Mucosa of descending colon (tissue), 3 donors: ENCODE results near the gene C1orf210. TPM values are rescaled to one million over a fixed set of nuclear protein-coding genes. Genes with fewer than 3 reads are reported as not detected.
A peak's percentile ranks its signal among the peaks of the same experiment; 100 is the strongest.

Experiments used
- ATAC-seq: fragments of 200-7000 bp; cut with Tn5 transposase; one replicate; pipeline ENCODE4 v1.9.1; 2020; ENCODE audit warnings: mild to moderate bottlenecking, moderate library complexity
- DNase-seq, 3 donors: peaks; one replicate each; pipeline ENCODE4 v3.0.0-alpha.2; 2020
- H3K36me3 ChIP-seq: fragments of 200-600 bp; one replicate; pipeline ENCODE4 v1.8.0; 2021; ENCODE audit warnings: low read depth, mild to moderate bottlenecking
- H3K4me1 ChIP-seq: fragments of 200-600 bp; one replicate; pipeline ENCODE4 v1.8.0; 2021; ENCODE audit warnings: low read depth, mild to moderate bottlenecking
- H3K4me3 ChIP-seq: fragments of 200-600 bp; one replicate; pipeline ENCODE4 v1.8.0; 2021; ENCODE audit warnings: mild to moderate bottlenecking
- H3K9me3 ChIP-seq: fragments of 200-600 bp; one replicate; pipeline ENCODE4 v1.8.0; 2021; ENCODE audit warnings: mild to moderate bottlenecking
- intact Hi-C, 2 donors: fragments of 100-400 bp; cut with DNase I in 1 of 2; cut with micrococcal nuclease in 1 of 2; formaldehyde crosslinking; loops; one replicate each; pipeline versions ENCODE4 v1.11.0 to v1.11.1; 2022; cut with DNase I, micrococcal nuclease
- total RNA-seq, 3 donors: library from RNA; stranded (reverse); fragmentation: NEBNext Ultra II Directional in 2 of 3; extraction: Animal tissue kit (Norgen Biotek cat#: 25700) in 2 of 3; gene quantifications; one replicate each; pipeline versions ENCODE4 v1.2.1 to v1.2.4, GENCODE V29; 2021 to 2023
- TF ChIP-seq, protein P1 (sequence below): fragments of 200-600 bp; IDR thresholded peaks from one replicate; pipeline ENCODE4 v1.8.0; 2022; ENCODE audit warnings: antibody characterized with exemption, mild to moderate bottlenecking
- donor health status: DM: no; HTN: no; CAD: no; lungs with moderate emphysema.
- donor health status: DM: no; HTN: no; CAD: no.
- donor health status: DM: no; HTN: yes; CAD: no.

C1orf210 gene
- total RNA-seq, 3 donors from 2014 or later = 33.1 to 102 (median 63.3) TPM

GRCh38 chr1:43279666-43280065 is 5.7 kb downstream of the C1orf210 start:
- H3K4me3 ChIP-seq = no peak overlapping the region
- no peaks in the 10 kb centered on the region for H3K4me1 ChIP-seq
- ATAC-seq = no peak
- intact Hi-C loops = no loop called here
- no peaks in the 10 kb centered on the region for H3K36me3 ChIP-seq
- H3K9me3 ChIP-seq = no peaks in the 10 kb centered on the region
- peak in 1 of 3 donors; percentile 25 for DNase-seq
- TF ChIP-seq, protein P1, sequence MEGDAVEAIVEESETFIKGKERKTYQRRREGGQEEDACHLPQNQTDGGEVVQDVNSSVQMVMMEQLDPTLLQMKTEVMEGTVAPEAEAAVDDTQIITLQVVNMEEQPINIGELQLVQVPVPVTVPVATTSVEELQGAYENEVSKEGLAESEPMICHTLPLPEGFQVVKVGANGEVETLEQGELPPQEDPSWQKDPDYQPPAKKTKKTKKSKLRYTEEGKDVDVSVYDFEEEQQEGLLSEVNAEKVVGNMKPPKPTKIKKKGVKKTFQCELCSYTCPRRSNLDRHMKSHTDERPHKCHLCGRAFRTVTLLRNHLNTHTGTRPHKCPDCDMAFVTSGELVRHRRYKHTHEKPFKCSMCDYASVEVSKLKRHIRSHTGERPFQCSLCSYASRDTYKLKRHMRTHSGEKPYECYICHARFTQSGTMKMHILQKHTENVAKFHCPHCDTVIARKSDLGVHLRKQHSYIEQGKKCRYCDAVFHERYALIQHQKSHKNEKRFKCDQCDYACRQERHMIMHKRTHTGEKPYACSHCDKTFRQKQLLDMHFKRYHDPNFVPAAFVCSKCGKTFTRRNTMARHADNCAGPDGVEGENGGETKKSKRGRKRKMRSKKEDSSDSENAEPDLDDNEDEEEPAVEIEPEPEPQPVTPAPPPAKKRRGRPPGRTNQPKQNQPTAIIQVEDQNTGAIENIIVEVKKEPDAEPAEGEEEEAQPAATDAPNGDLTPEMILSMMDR = no peak

- intact Hi-C loops = no loop called here
These were observed 6.2 kb downstream of the C1orf210 start for GRCh38 chr1:43279161-43279560.

DNA sequence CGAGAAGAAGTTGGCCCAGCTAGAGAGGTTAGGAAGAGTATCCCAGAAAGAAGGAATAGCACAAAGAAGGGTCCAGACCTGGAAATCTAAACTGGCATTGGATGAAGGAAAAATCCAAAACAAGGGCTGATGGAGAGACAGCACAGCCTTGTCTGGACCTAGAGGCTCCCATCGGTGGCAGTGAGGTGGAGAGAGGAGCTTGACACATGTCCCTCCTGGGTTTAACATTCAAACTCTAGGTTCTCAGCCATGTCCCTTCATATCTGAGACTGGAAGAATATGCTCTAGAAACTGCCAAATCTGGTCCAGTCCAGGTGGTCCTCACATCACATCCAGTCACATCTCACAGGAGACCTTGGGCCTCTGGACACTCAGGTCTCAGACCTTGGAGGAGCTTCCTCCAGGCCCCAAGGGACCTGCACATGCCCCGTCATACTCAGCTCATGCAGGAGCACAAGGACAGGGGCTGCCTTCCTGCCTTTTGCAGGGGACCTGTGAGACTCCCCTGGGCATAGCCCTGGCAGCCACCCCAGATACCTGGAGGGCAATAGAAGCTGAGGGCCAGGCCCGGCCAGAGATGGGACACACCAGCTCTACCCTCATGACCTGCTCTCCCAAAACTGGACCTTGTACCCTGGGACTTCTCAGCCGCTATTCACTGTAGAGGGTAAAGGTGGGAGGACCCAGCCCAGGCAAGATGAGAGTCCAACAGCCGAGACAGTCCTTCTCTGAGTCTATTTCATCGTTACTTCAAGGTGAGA is 8.1 kb downstream of the C1orf210 start:
- intact Hi-C loops = no loop called here
- H3K4me1 ChIP-seq = peaks cover 2% of the 10 kb centered on the region
- TF ChIP-seq, protein P1 = no peak
- DNase-seq = no peak
- ATAC-seq = peak; percentile 41
- H3K4me3 ChIP-seq = no peak overlapping the region
- no peaks in the 10 kb centered on the region for H3K9me3 ChIP-seq
- no peaks in the 10 kb centered on the region for H3K36me3 ChIP-seq

More at GRCh38 chr1:43279161-43279560, 6.2 kb downstream of the C1orf210 start:
- Histone ChIP-seq H3K4me3 (no peak overlapping the region), H3K9me3 (no peaks in the 10 kb centered on the region), H3K4me1 (peaks cover 2% of the 10 kb centered on the region), H3K36me3 (no peaks in the 10 kb centered on the region)
- no peak for ATAC-seq
- no peak for DNase-seq
- TF ChIP-seq, protein P1 = no peak

DNA sequence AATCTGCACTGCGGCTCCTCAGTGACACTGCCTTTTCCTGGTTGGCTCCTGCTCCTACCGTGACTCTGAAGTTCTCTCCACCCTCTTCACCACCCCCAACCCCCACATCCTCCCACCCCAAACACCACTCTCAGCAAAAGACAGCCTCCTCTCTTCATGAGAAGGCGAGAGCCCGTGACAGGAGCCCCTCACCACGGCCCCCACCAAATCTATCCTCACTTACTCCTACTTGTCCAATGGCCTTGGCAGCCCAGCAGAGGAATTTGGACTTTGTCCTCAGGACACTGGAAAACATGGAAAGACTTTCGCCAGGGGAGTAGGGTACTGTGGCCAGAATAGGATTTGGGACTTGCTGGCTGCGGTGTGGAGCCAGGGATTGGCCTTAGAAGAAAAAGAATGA is 8.7 kb downstream of the C1orf210 start:
- Histone ChIP-seq H3K9me3 (no peaks in the 10 kb centered on the region), H3K4me1 (peaks cover 3% of the 10 kb centered on the region), H3K4me3 (no peak overlapping the region), H3K36me3 (no peaks in the 10 kb centered on the region)
- TF ChIP-seq, protein P1 = no peak
- intact Hi-C loops = no loop called here
- no peak for ATAC-seq
- DNase-seq = peak in 1 of 3 donors; percentile 13

DNA sequence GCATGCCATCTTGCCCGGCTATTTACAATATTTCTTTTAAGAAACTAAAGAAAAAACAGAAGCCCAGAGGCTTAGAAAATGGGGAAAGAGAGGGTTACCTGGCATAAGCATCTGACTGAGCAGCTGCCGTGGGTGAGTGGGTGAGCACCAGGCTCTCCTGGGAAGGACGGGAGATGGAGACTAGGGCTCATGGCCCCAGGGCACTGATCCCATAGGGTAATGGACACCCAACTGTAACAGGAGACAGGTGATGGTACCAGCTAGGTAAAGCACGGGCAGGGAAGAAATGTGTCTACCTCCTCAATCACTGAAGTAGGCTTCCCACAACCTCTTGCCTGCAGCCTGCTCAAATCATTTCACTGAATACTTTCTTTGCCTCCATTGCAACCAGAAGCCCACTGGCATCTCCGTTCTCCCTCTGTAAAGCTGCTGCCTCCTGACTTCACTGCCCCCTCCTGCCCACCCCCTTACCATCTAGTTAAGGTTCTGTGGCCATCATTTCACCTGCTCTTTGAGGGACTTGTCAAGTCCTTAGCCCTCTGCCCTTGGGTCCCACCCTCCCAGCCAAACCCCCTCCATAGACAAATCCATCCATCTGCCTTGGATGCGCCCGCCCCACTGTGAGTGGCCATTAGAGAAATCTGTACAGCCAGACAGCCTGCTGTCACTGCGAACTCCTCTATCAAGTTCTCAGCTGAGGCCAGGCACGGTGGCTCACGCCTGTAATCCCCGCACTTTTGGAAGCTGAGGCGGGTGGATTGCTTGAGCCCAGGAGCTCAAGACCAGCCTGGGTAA is 9.4 kb downstream of the C1orf210 start:
- intact Hi-C loops = no loop called here
- no peak overlapping the region for H3K4me3 ChIP-seq
- H3K9me3 ChIP-seq = no peaks in the 10 kb centered on the region
- H3K4me1 ChIP-seq = peaks cover 8% of the 10 kb centered on the region
- no peaks in the 10 kb centered on the region for H3K36me3 ChIP-seq
- DNase-seq = peak in 1 of 3 donors; percentile 33
- ATAC-seq = no peak
- TF ChIP-seq, protein P1 = no peak
